GM18909 (cell line): ENCODE results near the gene PKHD1.
A peak's percentile ranks its signal among the peaks of the same experiment; 100 is the strongest.

Experiments used
- ATAC-seq: cut with Tn5 transposase; IDR thresholded peaks from one replicate; pipeline ENCODE4 v1.9.1; 2021; ENCODE audit warnings: mild to moderate bottlenecking; ENCODE audit not compliant: unreplicated experiment, poor library complexity

Gene PKHD1

DNA sequence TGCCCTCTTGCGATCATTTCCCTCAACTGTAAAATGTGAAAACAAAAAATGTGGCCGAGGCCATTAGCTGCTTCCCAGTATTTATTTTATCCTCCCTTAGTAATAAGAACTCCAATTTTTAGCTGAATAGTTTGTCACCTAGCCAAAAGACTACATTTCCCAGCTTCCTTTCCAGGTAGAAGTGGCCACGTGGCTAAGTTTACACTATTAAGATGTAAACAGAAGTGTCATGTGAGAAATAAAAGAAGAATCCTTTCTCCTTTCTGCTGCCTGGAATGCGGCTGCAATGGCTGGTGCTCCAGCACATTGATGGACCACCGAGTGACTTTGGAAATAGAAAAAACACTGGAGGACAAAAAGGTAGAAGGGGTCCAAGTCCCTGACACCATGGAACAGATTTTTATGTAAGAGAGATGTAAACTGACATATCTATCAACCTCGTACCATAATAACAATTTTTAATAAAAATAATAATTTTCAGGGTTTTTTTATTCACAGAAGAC lies 268.8 kb downstream of the PKHD1 start:
- no peak for ATAC-seq

DNA sequence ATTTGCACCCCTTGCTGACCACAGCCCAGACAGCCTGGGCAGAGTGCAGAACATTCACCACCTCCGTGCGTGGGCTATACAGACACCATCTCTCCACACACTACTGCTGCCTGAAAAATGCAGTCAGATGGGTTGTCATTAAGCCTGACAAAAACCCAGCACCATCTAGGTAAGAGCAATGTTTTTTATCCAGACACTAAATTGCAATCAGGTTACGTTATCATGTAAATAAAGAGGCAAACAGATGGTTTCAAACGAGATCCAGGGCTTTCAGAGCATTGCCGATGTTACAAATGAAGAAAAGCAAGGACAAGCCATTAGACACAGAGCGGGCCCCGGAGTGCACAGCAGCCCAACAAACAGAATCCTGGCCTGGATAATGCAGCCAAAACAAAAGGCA lies 269.6 kb downstream of the PKHD1 start:
- ATAC-seq, result no peak

DNA sequence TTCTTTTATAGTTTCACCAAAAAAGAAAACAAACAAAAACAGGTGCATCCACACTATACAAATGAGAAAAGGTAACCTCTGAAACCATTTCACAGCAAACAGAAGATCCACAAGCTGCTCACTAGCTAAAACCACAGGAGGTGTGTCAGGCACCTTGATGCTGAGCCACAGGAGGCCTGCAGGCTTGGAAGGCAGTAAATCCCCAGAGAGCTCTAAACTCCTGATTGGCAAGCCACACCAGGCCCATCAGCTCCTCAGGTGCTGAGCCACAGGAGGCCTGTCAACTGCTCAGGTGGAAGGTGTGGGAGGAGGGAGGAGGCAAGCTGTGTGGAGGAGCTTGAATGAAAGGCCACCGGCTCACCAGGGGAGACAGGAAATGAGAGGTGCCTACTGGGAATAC lies 273.0 kb downstream of the PKHD1 start:
- no peak for ATAC-seq

GRCh38 chr6:51813904-51814303 lies 273.5 kb downstream of the PKHD1 start:
- ATAC-seq, result no peak

DNA sequence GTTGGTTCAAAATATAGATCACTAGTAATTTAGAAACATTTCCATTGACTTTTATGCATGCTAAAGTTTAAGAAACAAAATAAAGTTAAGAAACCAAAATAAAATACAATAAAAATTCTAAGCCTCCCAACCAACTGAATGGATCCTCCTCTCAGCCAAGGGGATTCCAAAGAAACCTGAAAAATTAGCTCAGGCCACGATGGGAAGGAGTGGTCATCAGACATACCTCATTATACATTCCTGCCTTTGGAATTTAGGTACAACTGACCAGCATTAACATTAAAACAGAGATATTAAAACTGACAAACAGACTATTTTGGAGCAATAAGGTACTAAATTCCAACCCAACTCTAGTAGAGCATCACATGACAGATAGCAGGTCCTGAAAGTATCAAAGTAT lies 275.2 kb downstream of the PKHD1 start:
- no peak for ATAC-seq

- peak; percentile 79 for ATAC-seq
Measured at GRCh38 chr6:51805517-51805916, 281.9 kb downstream of the PKHD1 start.

DNA sequence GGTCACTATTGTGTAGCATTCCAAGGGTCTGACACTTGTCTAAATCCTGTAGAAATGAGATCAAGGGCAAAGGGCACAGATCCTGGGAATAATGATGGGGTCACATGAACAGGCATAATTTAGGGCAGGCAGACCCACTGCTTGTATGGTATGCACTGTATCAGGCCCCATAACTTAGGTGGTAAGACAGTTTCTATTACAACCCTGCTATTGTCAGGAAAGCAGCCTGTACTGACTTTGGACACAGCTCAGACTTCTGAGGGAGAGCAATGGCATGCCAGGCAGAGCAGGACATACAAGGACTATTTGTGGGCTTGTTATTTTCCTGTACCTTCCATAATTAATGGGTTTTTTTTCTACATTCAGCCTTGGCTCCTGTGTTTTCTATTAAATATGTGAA lies 286.8 kb downstream of the PKHD1 start:
- no peak for ATAC-seq

- ATAC-seq, result no peak
Measured at GRCh38 chr6:51793393-51793792, 294.0 kb downstream of the PKHD1 start.

GRCh38 chr6:51792273-51793030 lies 295.0 kb downstream of the PKHD1 start:
- no peak for ATAC-seq

DNA sequence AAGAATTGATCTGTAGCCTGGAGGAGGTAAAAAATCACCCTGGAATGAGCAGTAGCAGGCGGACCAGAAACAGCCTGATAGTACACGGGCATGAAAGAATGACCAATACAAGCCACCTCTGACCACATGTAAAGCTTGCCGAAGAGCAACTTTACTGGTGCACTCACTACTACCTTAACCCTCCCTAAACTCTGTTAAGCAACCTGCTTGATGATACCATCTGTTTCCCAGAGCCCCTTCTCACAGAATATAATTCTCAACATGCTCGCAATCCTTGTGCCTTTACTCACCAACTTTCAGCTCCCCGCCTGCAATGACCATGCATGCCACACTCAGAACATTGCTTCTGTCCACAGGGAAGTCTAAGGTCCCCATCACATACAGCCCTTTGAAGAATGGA lies 296.5 kb downstream of the PKHD1 start:
- ATAC-seq, result no peak

- ATAC-seq, result no peak
Measured at GRCh38 chr6:51788121-51788520, 299.3 kb downstream of the PKHD1 start.

DNA sequence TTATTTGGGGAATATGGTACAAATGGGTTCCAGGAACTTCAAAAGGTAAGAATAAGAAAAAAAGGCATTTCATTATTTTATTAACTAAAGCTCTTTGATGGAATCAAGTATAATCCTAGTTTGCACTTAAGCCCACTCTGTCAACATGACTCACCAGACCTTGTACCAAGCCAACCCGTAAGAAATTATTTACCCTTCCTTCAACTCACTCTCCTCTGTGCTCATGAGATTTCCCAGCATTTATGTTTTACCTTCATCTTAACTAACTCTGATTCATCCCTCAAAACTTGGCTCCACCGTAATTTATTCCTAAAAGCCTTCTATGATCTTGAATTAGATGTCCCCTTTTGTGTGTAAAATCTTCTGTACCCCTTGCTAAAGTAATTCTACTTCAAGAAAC lies 308.7 kb downstream of the PKHD1 start:
- ATAC-seq, result no peak

DNA sequence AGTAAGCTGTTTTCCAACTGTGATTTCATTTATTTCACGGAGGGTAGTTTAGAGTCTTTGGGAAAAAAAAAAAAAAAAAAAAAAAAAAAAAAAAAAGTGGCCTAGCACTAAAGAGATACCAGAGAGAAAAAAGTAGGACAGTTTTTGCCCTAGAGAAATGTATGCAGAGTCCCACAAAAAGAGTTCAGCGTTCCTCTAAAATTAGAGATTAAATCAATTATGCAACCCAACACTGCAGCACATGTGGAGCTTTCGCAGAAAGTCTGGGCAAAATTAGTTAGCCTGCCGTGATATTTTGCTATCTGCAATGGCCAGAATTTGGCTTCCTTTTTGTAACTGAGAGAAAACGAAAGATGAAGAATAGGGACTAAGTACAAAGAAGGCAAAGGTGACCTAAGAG lies 309.8 kb downstream of the PKHD1 start:
- no peak for ATAC-seq

DNA sequence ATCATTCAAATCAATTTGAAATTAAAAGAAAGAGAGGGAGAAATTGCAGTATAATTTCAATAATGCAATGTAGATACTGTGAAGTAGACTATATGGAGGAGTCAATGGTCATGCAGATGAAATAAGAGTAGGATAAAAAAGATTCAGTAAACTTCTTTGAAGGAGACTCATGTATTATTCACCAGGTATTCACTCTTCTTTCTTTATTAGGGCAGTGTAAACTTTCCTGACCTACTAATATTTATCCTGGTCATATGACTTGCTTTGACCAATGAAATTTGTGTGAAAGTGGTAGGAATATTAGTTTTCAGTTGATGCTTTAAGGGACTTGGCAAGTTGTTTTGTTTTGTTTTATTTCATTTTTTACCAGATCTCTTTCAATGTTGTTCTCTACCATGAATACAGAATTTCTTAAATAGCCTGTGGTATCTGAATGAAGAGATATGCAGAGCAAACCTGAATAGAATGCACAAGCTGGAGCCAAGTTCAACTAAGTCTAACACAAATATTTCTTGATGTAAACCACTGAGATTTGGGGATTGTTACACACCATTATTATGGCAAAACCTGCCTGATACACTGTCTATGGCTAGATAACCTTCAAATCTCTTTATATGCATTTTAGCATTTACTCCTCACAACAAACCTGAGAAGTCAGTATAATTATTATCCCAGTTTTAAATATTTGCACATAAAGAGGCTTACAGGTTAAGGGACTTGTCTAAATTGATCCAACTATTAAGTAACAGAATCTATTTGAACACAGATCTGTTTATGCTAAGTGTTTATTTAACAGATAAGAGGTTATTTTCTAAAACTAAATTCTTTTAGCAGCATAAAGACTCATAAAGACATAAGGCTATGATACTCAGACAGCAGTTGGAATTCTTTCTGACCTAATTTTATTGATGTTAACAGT lies 311.2 kb downstream of the PKHD1 start:
- ATAC-seq, result no peak

- no peak for ATAC-seq
Measured at GRCh38 chr6:51768087-51768486, 319.3 kb downstream of the PKHD1 start.

DNA sequence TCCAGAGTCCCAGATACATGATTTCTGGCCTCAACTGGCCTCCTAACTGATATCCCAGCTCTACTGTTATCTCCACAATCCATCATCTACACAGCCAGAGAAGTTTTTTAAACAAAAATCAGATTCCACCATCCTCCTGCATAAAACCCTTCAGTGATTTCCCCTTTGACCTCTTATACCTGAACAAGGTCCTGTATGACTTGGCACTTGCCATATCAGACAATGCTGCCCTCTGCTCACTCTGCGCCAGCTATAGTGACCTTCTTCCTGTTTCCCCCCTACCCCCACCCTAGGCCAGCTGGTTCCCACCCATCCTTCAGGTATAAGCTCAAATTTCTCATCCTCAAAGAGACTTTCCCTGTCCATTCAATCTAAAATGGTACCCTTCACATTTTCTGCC lies 322.2 kb downstream of the PKHD1 start:
- no peak for ATAC-seq

- peak; percentile 38 for ATAC-seq
Measured at GRCh38 chr6:51753635-51754034, 333.8 kb downstream of the PKHD1 start.

DNA sequence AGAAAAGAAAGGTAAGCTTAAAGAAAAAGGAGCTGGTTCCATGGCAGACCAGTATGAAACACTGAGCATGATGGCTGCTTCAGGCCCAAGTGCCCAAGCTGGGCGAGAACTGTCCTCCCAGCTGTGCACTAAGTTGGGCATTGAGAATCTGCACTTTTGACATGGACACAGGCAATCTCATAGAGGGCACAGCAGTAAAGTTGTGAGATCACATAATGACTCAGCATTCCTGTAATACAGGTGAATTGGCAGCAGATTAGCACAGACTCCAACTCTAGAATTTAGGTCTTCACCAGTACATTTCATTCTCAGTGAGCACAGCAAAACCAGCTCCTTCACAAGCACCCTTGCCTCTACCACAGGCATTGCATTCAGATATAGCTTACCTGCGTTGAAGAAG lies 343.4 kb downstream of the PKHD1 start:
- ATAC-seq, result no peak

- no peak for ATAC-seq
Measured at GRCh38 chr6:51740658-51741057, 346.8 kb downstream of the PKHD1 start.

DNA sequence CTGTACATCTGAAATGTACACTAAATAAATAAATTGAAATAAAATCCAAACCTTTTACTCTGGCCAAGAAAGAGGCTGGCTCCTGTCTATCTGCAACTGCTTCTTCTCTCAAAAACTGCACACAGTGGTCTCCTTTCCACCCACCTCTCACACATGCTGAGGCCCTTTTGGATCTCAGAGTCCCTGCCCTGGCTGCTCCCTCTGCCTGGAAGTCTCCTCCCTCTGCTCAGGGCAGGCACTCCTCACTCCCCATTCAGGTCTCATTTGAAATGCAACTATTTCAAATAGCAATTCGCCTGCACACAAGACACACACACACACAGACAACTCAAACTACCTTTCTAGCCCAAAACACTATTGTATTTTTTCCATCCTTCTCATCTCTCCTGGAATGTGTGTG lies 348.8 kb downstream of the PKHD1 start:
- ATAC-seq, result no peak

DNA sequence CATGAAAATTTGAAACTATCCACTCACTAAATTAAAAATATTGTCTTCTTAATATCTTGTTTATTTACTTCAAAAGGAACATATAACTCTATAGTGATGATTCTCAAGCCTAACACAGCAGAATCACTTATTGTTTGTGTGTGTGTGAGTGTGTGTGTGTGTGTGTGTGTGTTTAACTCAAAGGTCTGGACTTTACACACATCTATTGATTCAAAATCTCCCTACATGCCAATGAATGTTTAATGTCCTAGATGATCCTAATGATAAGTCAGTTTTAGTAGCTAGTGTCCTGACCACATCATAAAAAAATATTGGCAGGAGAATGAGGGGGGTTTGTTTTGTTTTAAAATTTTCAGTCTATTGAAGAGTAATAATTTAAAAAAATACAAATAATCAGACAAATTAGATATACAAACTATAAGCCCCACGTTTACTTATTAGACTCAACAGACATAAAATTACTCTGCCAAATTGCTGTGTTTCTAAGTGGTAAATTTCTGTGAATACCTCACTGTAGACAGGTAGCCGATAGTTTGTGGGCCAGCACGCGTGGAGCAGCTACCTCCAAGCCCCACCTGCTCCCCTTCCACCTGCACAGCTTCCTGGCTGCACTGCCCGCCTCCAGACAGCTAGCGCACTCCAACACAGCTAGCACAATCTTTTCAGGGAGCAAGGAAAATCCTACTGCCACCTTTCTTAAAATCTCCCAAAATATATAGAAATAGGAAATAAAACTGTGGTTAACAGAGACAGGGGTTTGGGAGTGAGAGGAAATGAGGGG lies 349.6 kb downstream of the PKHD1 start:
- ATAC-seq, result no peak
